Activated CD8-positive, alpha-beta memory T cell treated with anti-CD3 and anti-CD28 coated beads, Interleukin-2, amount 50 U/mL, for 1 hour (primary cell): ENCODE data around the gene MERTK.

Source experiments
- DNase-seq: peaks from one replicate; pipeline ENCODE4 v3.0.0-alpha.2; 2020; ENCODE audit errors: extremely low read depth

MERTK gene

GRCh38 chr2:112075490-112076260, 177.3 kb downstream of the MERTK start:
- no peak for DNase-seq

GRCh38 chr2:112077814-112078213, 179.4 kb downstream of the MERTK start:
- no peak for DNase-seq
